B cell (primary cell): Measurements from ENCODE around the gene CATSPERE. TPM values are rescaled to one million over a fixed set of nuclear protein-coding genes. Genes with fewer than 3 reads are reported as not detected.

ENCODE experiments used
- ATAC-seq: fragments of 200-7000 bp; cut with Tn5 transposase; one replicate; pipeline ENCODE4 v1.10.0; 2021; ENCODE audit warnings: low read depth, mild to moderate bottlenecking, moderate number of reproducible peaks, moderate library complexity
- CTCF ChIA-PET: fragments of 350-600 bp; sonication (Branson Sonifier 250); formaldehyde crosslinking; loops from one replicate; lab custom pipeline; 2021; ENCODE audit warnings: antibody characterized with exemption, inconsistent platforms; lab: Charles Lee
- POLR2A ChIA-PET: fragments of 350-600 bp; sonication (Branson Sonifier 250); formaldehyde crosslinking; loops from one replicate; lab custom pipeline; 2021; ENCODE audit warnings: antibody characterized with exemption; lab: Charles Lee
- DNase-seq: peaks from one replicate; pipeline ENCODE4 v3.0.0; 2013
- H2AFZ ChIP-seq: 2 replicates; pipeline ENCODE4 v1.6.1; 2012; ENCODE audit warnings: mild to moderate bottlenecking, low read depth, low read length; ENCODE audit not compliant: insufficient read depth, poor library complexity, severe bottlenecking
- H3K27ac ChIP-seq, 2 donors: 1 replicate in 1 of 2; 2 replicates in 1 of 2; pipeline ENCODE4 v1.5.1; 2012 to 2013; ENCODE audit warnings: low read length in 2 of 2, mild to moderate bottlenecking in 2 of 2, moderate library complexity in 1 of 2
- H3K27me3 ChIP-seq, 4 experiments: fragments of 200-600 bp in 1 of 4; sonication (generic) in 1 of 4; replicated peaks in 1 of 4; 1 replicate in 2 of 4; 2 replicates in 2 of 4; pipeline versions ENCODE4 v1.6.1 to v1.7.0; 2013 to 2016; ENCODE audit warnings: low read length in 3 of 4, mild to moderate bottlenecking in 2 of 4, mixed read lengths in 1 of 4, moderate library complexity in 1 of 4; ENCODE audit not compliant: insufficient read depth in 4 of 4, control insufficient read depth in 3 of 4; ENCODE audit errors: control extremely low read depth in 1 of 4
- H3K36me3 ChIP-seq, 2 experiments: replicated peaks in 1 of 2; 1 replicate in 1 of 2; 2 replicates in 1 of 2; pipeline versions ENCODE4 v1.6.1 to v1.7.1; 2013; ENCODE audit warnings: low read length in 1 of 2; ENCODE audit not compliant: insufficient read depth in 2 of 2, control insufficient read depth in 1 of 2; ENCODE audit errors: control extremely low read depth in 1 of 2, extremely low read depth in 1 of 2
- H3K4me1 ChIP-seq, 2 donors: fragments of 200-600 bp in 1 of 2; sonication (generic) in 1 of 2; 1 replicate in 1 of 2; 2 replicates in 1 of 2; pipeline versions ENCODE4 v1.5.1 to v1.6.1; 2013 to 2017; ENCODE audit warnings: low read length in 2 of 2; ENCODE audit not compliant: control insufficient read depth in 2 of 2, insufficient read depth in 2 of 2
- H3K4me2 ChIP-seq: replicated peaks from 2 replicates; pipeline ENCODE3; 2012; ENCODE audit warnings: mild to moderate bottlenecking, low read depth, low read length; ENCODE audit not compliant: poor library complexity, severe bottlenecking
- H3K4me3 ChIP-seq, 5 experiments: fragments of 200-600 bp in 1 of 5; sonication (generic) in 1 of 5; 1 replicate in 3 of 5; 2 replicates in 2 of 5; pipeline versions ENCODE4 v1.5.1 to v1.7.0; 2011 to 2016; ENCODE audit warnings: low read length in 4 of 5, mild to moderate bottlenecking in 4 of 5, low read depth in 2 of 5, control low read depth in 1 of 5, moderate library complexity in 1 of 5; ENCODE audit not compliant: insufficient read depth in 1 of 5; ENCODE audit errors: control extremely low read depth in 1 of 5, extremely low read depth in 1 of 5
- H3K79me2 ChIP-seq: fragments of 200-600 bp; sonication (generic); one replicate; pipeline ENCODE4 v1.6.0; 2016; ENCODE audit warnings: low read length; ENCODE audit not compliant: control insufficient read depth, insufficient read depth
- H3K9ac ChIP-seq: fragments of 200-600 bp; sonication (generic); 2 replicates; pipeline ENCODE4 v1.6.1; 2017; ENCODE audit warnings: mild to moderate bottlenecking, low read length, moderate library complexity
- H3K9me3 ChIP-seq, 3 donors: one replicate each; pipeline versions ENCODE4 v1.6.1 to v1.7.1; 2013; ENCODE audit warnings: low read length in 2 of 3; ENCODE audit not compliant: control insufficient read depth in 2 of 3, insufficient read depth in 1 of 3; ENCODE audit errors: control extremely low read depth in 1 of 3
- H4K20me1 ChIP-seq: 2 replicates; pipeline ENCODE4 v1.6.0; 2012; ENCODE audit warnings: mild to moderate bottlenecking, low read length; ENCODE audit not compliant: insufficient read depth, control insufficient read depth, poor library complexity, severe bottlenecking
- H3K27ac Mint-ChIP-seq: one replicate; pipeline ENCODE4 v1.8.0; 2021; ENCODE audit warnings: mixed read lengths
- H3K27me3 Mint-ChIP-seq: one replicate; pipeline ENCODE4 v1.8.0; 2021; ENCODE audit warnings: mixed read lengths
- H3K4me1 Mint-ChIP-seq: one replicate; pipeline ENCODE4 v1.8.0; 2021; ENCODE audit warnings: mixed read lengths
- H3K4me3 Mint-ChIP-seq: one replicate; pipeline ENCODE4 v1.8.0; 2021; ENCODE audit warnings: mixed read lengths
- H3K9me3 Mint-ChIP-seq: one replicate; pipeline ENCODE4 v1.8.0; 2022; ENCODE audit warnings: mixed read lengths; ENCODE audit not compliant: insufficient read depth
- EZH2 ChIP-seq: IDR thresholded peaks from 2 replicates; pipeline ENCODE4 v1.6.1; 2012; ENCODE audit warnings: borderline replicate concordance, low read depth, mild to moderate bottlenecking, moderate library complexity, low read length; ENCODE audit not compliant: insufficient read depth, poor library complexity, severe bottlenecking
- WGBS: methylation state at CpG from one replicate; pipeline ENCODE4 v1.1.5; 2013; ENCODE audit warnings: missing lambda C conversion rate; ENCODE audit not compliant: insufficient coverage; 5-methylcytosine and 5-hydroxymethylcytosine counted together
- intact Hi-C: fragments of 100-400 bp; cut with micrococcal nuclease; formaldehyde crosslinking; loops from one replicate; pipeline ENCODE4 v1.10.0; 2022
- polyA plus RNA-seq: library from polyadenylated mRNA; depleted of rRNA; stranded (reverse); fragments of >200 nt; gene quantifications from 2 replicates; pipeline ENCODE4 v1.2.3, GENCODE V29; 2012
- total RNA-seq, 2 donors: library from RNA; stranded (reverse); fragments of 120-200 nt in 1 of 2; gene quantifications; 1 replicate in 1 of 2; 2 replicates in 1 of 2; pipeline versions ENCODE4 v1.2.3 to v1.2.4, GENCODE V29; 2013 to 2022
- TF ChIP-seq, protein P1 (sequence below): fragments of 200-600 bp; IDR thresholded peaks from one replicate; pipeline ENCODE4 v1.8.0; 2022; ENCODE audit warnings: antibody characterized with exemption, mild to moderate bottlenecking

Gene CATSPERE
- total and polyA plus RNA-seq, 2 donors (not counting 1 experiment from before 2014, with no cell fraction given): 0.82 to 3.1 TPM

DNA sequence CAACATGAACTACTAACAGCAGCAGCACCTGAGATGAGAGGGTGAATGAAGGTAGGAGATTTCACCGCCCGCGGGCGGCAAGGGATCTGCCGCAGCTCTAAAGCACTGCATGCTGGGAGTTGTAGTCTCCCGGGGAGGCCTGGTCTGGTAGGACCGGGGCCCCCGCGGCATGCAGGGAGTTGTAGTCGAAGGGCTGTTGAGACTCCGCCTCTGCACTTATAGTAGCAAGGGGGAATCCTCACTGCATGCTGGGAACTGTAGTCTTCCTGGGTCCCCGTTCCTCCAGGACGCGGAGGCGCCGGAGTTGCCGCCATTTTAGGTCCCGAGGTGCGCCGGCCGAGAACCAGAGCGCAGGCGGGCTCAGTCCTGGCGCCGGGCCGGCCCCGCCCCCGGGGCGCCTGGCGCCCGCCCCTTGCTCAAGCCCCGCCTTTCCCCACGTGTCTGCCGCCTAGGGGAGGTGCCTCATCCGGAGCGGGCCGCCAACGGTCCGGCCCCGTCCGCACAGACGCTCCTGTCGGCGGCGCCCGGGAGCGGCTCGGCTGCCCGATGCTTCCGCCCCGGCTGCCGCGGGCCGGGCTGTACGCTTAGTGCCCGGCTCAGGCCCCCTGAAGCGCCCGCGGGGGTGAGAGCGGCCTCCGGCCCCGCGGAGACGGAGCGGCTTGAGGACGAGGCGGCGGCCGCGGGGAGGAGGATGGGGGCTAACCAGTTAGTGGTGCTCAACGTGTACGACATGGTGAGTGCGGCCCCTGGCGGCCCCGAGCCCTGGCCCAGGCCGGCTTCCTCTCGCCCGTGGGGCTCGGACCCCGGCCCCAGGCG, 191.8 kb downstream of the CATSPERE start, which contains the start of gene DESI2:
TSS of gene DESI2 (plus strand) at position 504 of the 816 bp plus-strand sequence. CDS start at position 692, 188 bp downstream.
- no peaks in the 10 kb centered on the region for H3K27me3 Mint-ChIP-seq
- under 1% methylated on average over 80 of the region's 81 CpGs for WGBS
- peak within 1 kb of the TSS; percentile 64 to 88 for H3K27ac ChIP-seq

More for the DNA sequence above, 191.8 kb downstream of the CATSPERE start, which contains the start of gene DESI2:
- ChIA-PET CTCF (interaction anchor here (0.6 to 2.4 kb wide), 10 partner anchors 12 to 390 kb away, joined by 3 to 19 read pairs (median 4); no protein-coding TSS in a partner anchor), POLR2A (interaction anchor here (0.7 to 1.1 kb wide), 5 partner anchors 13 to 317 kb away, joined by 3 to 7 read pairs (median 4); partner anchors contain the start of gene HNRNPU)
- Histone ChIP-seq H3K4me1 (peaks cover 23 to 24% of the 10 kb centered on the region in 2 donors), H3K9me3 (no peaks in the 10 kb centered on the region), H3K79me2 (peaks cover 46% of the 10 kb centered on the region), H3K27me3 (no peaks in the 10 kb centered on the region), H3K4me2 (peak within 1 kb of the TSS; percentile 73), H3K36me3 (peaks cover 0 to 9% of the 10 kb centered on the region in 2 experiments), H3K9ac (peak within 1 kb of the TSS; percentile 91), H2AFZ (peak within 1 kb of the TSS; percentile 78), H3K4me3 (peak within 1 kb of the TSS; percentile 51 to 91 (median 81)), H4K20me1 (peaks cover 6% of the 10 kb centered on the region)
- no peaks in the 10 kb centered on the region for H3K9me3 Mint-ChIP-seq
- DNase-seq (peak; percentile 99), ATAC-seq (peak; percentile 87)
- H3K27ac Mint-ChIP-seq: peak within 1 kb of the TSS; percentile 93
- H3K4me3 Mint-ChIP-seq: no peak within 1 kb of the TSS
- TF ChIP-seq, protein P1, sequence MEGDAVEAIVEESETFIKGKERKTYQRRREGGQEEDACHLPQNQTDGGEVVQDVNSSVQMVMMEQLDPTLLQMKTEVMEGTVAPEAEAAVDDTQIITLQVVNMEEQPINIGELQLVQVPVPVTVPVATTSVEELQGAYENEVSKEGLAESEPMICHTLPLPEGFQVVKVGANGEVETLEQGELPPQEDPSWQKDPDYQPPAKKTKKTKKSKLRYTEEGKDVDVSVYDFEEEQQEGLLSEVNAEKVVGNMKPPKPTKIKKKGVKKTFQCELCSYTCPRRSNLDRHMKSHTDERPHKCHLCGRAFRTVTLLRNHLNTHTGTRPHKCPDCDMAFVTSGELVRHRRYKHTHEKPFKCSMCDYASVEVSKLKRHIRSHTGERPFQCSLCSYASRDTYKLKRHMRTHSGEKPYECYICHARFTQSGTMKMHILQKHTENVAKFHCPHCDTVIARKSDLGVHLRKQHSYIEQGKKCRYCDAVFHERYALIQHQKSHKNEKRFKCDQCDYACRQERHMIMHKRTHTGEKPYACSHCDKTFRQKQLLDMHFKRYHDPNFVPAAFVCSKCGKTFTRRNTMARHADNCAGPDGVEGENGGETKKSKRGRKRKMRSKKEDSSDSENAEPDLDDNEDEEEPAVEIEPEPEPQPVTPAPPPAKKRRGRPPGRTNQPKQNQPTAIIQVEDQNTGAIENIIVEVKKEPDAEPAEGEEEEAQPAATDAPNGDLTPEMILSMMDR: peak; percentile 65
- TF ChIP-seq EZH2: no peak
- H3K4me1 Mint-ChIP-seq: peaks cover 19% of the 10 kb centered on the region
- intact Hi-C loops: loop anchor here (1.0 to 5.0 kb wide), 11 partner anchors 9 to 806 kb away; partner anchors contain the start of gene COX20
